GM18499 (cell line): ENCODE data around the gene FAM78A.
"Not testable (repeated sequence)": the region's sequence is repeated elsewhere in the genome, so short reads cannot be mapped to it uniquely, and the experiment has no call there.

Experiments
- ATAC-seq: cut with Tn5 transposase; IDR thresholded peaks from one replicate; pipeline ENCODE4 v1.9.1; 2021; ENCODE audit warnings: moderate number of reproducible peaks; ENCODE audit not compliant: insufficient read depth, unreplicated experiment

Gene FAM78A

DNA sequence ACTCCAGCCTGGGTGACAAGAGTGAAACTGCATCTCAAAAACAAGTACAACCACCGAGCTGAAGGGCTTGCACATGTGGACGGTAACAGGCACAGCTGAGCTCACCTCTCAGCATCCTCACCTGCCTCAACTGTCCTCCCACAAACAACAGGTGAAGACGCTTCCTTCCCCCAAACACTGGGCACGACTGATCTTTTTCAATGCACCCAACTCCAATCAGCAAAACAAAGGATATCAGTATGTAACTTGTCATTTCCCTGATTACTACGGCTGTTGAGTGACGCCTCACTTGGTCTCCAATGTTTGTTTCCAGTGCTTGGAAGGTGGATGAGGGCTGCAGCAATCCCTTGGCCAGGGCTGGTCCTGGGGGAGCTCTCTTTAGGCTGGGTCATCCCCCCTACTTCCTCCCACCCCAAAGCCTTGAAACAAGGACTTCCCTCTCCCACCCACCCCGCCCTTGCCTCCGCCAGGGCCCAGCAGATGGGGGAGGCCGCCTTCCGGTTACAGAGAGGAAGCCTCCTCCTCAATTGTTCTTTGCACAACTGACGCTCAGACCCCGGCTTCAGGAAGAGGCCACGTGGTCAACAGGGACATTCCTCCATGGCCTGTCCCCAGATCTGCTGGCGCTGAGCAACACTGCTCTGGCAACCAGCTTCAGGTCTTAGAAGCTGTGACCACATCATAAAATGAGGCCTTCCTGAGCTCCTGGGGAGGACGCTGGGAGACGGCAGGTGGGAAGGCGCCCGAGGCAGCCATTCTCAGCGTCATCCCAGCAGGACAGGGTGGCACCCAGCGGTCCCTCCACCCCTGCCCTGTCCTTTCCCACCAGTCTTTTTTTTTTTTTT, 5.9 kb downstream of the FAM78A start:
- no peak for ATAC-seq

DNA sequence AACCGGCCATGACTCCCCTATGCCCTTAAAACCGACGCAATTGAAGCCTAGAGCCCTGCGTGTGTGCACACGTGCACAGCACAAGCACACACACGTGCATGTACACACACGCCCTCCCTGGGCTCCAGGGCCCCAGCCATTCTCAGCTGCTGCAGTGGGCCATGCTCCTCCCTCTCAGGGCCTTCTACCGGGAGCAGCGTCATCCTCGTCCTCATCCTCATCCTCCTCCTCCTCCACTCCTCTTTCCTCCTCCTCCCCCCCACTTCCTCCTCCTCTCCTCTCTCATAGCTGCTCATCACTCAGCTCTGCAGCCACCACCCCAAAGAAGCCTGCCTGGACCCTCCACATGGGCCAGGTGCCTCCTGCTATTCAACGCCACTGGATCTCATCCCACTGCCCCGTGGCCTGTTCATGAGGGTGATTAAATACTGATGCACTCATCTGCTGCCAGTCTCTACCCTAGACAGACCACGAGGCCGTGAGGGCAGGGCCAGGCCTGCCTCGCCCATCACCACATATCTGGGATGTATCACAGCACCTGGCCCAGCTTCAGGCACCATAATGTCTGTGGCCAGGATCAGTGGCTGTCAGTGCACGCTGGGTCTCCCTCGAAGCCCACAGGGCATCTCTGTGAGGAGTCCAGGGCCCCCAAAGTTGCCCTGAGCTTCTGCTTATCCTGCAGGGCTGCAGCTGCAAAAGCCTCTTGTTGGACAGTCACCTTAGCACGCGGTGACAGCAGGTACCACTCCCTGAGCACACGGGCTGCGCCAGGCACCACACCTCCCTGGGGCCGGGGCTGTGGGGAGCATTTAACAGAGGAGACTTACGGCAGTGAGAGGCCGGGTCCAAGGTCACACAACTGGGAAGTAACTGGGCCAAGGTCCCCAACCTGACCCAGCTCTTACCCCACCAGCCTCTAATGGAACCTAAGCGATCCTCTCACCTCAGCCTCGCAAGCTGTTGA, 9.8 kb downstream of the FAM78A start:
- ATAC-seq: no peak

- ATAC-seq: no peak
These were observed 12.1 kb downstream of the FAM78A start for GRCh38 chr9:131264231-131264630.

DNA sequence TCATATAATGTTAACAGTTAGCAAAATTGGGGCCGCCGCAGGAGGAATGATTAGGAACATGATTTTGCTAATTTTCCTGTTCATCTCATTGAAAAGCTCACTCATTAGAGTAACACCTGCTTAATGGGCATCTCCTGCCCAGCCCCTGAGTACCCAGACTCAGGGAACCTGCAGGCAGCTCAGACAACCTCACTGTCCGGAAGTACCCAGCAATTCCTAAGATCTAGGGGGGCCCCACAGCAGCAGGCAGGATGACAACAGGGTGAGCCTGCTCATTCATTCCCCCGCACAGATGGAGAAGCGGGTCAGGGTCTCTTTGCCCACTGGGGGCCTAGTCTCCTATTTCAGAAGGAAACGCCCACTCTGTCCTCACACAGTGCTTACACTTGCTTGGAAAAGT, 12.6 kb downstream of the FAM78A start:
- no peak for ATAC-seq

DNA sequence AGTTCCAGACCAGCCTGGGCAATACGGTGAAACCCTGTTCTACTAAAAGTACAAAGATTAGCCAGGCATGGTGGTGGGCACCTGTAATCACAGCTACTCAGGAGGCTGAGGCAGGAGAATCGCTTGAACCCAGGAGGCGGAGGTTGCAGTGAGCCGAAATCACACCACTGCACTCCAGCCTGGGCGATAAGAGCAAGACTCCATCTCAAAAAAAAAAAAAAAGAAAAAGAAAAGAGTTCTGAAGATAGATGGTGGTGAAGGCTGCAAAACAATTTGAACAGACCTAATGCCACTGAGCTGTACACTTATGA, 13.3 kb downstream of the FAM78A start:
- not testable (repeated sequence) for ATAC-seq

DNA sequence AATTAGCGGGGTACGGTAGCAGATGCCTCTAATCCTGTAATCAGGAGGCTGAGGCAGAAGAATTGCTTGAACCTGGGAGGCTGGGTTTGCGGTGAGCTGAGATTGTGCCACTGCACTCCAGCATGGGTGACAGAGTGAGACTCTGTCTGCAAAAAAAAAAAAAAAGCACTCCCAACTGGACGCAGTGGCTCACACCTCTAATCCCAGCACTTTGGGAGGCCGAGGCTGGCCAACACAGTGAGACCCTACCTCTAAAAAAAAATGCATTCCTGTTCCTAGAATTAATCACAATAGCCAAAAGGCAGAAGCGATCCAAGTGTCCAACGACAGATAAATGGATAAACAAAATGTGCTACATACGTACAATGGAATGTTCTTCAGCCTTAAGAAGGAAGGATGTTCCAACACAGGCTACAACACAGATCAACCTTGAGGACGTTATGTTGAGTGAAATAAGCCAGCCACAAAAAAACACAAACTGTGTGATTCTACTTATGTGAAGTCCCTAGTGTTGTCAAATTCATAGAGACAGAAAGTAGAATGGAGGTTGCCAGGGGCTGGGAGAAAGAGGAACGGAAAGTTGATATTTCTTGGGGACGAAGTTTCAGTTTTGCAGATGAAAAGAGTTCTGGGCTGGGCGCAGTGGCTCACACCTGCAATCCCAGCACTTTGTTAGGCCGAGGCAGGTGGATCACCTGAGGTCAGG, 13.8 kb downstream of the FAM78A start:
- ATAC-seq: no peak

- ATAC-seq: no peak
These were observed 15.4 kb downstream of the FAM78A start for GRCh38 chr9:131260751-131261452.

DNA sequence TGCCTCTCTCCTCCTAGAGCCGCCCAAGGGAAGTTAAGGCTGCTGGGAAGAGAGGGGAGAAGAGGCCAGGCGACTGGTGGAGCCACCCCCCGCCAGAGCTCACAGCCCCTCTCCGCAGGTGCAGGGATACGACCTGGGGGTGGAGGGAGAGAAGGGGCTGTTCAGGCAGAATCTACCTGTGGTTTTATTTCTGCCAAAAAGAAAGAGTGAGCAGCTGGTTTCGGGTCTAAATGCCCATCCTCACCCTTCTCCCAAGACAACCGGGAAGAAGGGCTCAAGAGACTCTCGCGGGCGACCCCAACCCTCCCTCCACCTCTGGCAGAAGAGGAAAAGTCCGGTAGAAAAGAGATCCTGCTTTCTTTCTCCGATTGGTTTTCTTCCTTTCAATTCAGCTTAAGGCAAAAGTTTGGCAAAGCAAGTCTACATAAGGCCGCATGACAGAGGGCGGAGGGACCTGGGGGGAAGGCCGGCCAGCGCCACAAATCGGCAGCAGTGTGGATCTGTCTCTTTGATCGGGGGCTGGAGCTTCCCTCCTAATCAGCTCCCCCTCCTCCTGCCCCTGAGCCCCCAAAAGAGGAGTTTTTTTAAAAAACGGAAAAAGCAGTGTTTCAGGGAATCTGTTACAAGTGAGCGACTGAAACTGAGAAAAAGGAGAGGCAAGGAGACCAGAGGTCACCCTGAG, 16.3 kb downstream of the FAM78A start:
- ATAC-seq: no peak

- no peak for ATAC-seq
These were observed 16.8 kb downstream of the FAM78A start for GRCh38 chr9:131259432-131259898.

GRCh38 chr9:131258698-131259431, 17.4 kb downstream of the FAM78A start:
- no peak for ATAC-seq

- ATAC-seq: no peak
These were observed 18.1 kb downstream of the FAM78A start for GRCh38 chr9:131258186-131258585.

GRCh38 chr9:131257266-131258025, 18.9 kb downstream of the FAM78A start:
- no peak for ATAC-seq

- ATAC-seq: no peak
These were observed 20.6 kb downstream of the FAM78A start for GRCh38 chr9:131255676-131256197.

DNA sequence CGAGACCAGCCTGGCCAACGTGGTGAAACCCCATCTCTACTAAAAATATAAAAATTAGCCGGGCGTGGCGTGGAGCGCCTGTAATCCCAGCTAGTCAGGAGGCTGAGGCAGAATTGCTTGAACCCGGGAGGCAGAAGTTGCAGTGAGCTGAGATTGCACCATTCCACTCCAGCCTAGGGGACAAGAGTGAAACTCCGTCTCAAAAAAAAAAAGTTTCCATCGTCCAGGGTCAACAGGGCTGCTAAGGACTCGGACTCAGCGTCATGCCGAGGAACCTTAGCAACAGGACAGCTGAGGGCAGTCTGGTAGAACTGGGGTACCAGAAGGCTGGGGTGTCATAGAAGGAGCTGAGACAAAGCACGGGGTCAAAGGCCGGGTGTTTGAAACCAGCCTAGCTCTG, 21.7 kb downstream of the FAM78A start:
- no peak for ATAC-seq

DNA sequence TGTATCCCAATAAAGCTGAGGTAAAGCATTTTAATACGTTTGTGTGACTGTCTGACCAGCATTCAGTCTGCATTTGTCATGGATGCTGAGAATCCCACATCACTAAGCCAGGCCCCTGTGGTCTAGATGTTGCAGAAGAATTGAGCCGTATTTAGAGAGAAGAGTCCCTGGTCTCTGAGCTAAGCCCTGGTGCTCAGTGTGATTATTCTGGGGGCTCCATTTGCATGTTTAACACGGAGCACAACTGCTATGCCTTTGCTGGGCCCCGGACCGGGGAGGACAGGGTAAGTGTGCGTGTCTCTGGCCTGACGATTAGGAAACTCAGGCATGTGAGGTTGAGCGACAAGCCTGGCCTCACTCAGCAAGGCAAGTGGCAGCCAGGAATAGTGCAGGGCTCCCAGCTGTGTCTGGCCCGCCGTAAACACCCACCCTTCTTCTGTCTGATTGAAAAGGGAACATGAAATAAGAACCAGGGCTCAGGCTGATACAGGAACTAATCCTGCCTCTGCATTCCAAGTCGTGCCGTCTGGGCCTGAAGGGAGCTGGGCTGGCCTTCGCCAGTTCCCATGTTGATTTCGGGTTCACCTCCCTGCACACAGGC, 22.3 kb downstream of the FAM78A start:
- ATAC-seq: no peak

DNA sequence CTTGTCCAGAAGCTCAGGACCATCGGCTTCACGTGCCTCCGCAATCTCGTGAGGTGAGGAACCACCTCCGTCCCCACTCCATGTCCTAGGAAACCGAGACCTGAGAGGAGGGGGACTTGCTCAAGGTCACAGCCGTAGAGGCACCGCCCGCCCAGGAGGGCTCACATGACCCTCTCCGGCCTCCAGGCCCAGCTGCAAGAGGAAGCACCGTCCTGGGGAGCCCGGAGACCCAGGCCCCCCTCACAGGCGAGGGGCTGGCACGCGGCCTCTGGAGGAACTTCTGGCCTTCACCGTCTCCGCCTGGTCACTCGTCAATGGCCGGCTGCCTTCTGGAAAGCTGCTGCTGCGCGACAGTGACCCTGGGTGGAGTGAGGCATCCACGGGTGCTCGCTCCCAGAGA, 24.2 kb downstream of the FAM78A start:
- ATAC-seq: no peak

DNA sequence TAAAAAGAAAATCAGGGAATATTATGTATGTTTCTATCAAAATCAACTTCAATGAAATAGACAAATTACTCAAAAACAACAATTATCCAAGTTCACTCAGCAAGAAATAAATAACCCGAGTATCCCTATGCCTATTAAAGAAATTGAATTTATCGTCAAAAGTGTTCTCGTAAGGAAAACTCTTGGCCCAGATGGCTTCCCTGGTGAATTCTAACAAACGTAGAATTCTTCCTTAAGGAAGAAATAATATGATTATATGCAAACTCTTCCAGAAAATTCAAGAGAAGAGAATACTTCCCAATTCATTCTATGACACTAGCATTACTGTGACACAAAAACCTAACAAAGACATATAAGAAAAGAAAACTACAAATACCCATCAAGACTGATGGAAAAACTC, 29.7 kb downstream of the FAM78A start:
- no peak for ATAC-seq
